ENCODE results near the gene PAMR1. TPM values are rescaled to one million over a fixed set of nuclear protein-coding genes. Genes with fewer than 3 reads are reported as not detected.
"Not testable (repeated sequence)": the region's sequence is repeated elsewhere in the genome, so short reads cannot be mapped to it uniquely, and the experiment has no call there.

The PAMR1 gene
- total RNA-seq, 1 donor: 0.10 TPM

GRCh38 chr11:35524780-35525179 lies 636 bp downstream of the PAMR1 start:
- Histone ChIP-seq H3K4me3 (ENCODE audit: low read length) (no peak overlapping the region), H3K9me3 (ENCODE audit: low read depth, low read length) (no peaks in the 10 kb centered on the region), H3K27me3 (ENCODE audit: insufficient read depth, low read length) (peaks cover 59% of the 10 kb centered on the region), H3K4me1 (ENCODE audit: insufficient read depth, low read length) (no peaks in the 10 kb centered on the region)

DNA sequence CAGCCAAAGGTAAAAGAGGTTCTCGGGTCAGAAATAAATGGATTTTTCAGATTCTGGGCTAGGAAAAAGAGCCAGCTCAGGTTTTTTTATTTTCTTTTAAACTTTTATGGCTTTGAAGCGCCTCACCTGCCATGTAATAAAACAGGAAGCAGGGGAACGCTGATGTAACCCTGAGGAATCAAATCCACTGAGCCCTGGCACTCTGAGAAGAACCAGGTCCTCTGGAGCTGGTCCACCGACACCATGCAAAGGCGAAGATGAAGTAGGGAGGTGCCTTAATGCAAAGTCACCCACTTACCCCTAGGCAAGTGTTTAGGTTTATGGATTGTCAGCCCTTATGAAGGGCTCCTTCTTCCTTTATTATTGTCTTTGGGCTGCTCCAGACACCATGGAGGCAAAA lies 1.6 kb downstream of the PAMR1 start:
- peaks cover 59% of the 10 kb centered on the region for H3K27me3 ChIP-seq (ENCODE audit: insufficient read depth, low read length)
- no peaks in the 10 kb centered on the region for H3K9me3 ChIP-seq (ENCODE audit: low read depth, low read length)
- no peak overlapping the region for H3K4me3 ChIP-seq (ENCODE audit: low read length)
- H3K4me1 ChIP-seq (ENCODE audit: insufficient read depth, low read length): no peaks in the 10 kb centered on the region

- Histone ChIP-seq H3K27me3 (ENCODE audit: insufficient read depth, low read length) (peaks cover 54% of the 10 kb centered on the region), H3K9me3 (ENCODE audit: low read depth, low read length) (no peaks in the 10 kb centered on the region), H3K4me1 (ENCODE audit: insufficient read depth, low read length) (no peaks in the 10 kb centered on the region), H3K4me3 (ENCODE audit: low read length) (no peak overlapping the region)
Observed at GRCh38 chr11:35523331-35523768, 2.1 kb downstream of the PAMR1 start.

GRCh38 chr11:35522091-35522490 lies 3.3 kb downstream of the PAMR1 start:
- H3K4me1 ChIP-seq (ENCODE audit: insufficient read depth, low read length); H3K9me3 ChIP-seq (ENCODE audit: low read depth, low read length); H3K4me3 ChIP-seq (ENCODE audit: low read length): not testable (repeated sequence)
- H3K27me3 ChIP-seq (ENCODE audit: insufficient read depth, low read length): peaks cover 54% of the 10 kb centered on the region

GRCh38 chr11:35520376-35520775 lies 5.0 kb downstream of the PAMR1 start:
- Histone ChIP-seq H3K9me3 (ENCODE audit: low read depth, low read length) (no peaks in the 10 kb centered on the region), H3K4me3 (ENCODE audit: low read length) (no peak overlapping the region), H3K27me3 (ENCODE audit: insufficient read depth, low read length) (peaks cover 47% of the 10 kb centered on the region), H3K4me1 (ENCODE audit: insufficient read depth, low read length) (no peaks in the 10 kb centered on the region)

DNA sequence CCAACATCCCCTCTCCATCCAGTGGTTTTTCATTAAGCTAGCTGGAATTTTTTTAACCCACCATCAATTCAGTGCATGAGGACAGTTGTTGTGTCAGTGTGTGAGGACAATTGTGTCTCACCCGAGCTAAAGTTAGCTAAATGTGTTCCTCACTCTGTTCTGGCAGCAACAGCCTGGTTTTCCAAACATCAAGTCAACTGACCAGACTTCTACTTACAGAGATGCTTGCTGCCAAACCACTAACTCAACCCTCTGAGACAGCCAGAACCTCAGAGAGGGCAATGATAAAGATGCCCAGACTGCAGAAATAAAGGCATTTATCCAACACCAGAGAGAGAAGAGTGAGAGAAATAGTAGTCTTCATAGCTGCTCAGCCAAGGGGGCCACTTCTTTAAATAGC lies 6.7 kb downstream of the PAMR1 start:
- Histone ChIP-seq H3K4me3 (ENCODE audit: low read length) (no peak overlapping the region), H3K9me3 (ENCODE audit: low read depth, low read length) (no peaks in the 10 kb centered on the region), H3K4me1 (ENCODE audit: insufficient read depth, low read length) (no peaks in the 10 kb centered on the region), H3K27me3 (ENCODE audit: insufficient read depth, low read length) (peaks cover 31% of the 10 kb centered on the region)

DNA sequence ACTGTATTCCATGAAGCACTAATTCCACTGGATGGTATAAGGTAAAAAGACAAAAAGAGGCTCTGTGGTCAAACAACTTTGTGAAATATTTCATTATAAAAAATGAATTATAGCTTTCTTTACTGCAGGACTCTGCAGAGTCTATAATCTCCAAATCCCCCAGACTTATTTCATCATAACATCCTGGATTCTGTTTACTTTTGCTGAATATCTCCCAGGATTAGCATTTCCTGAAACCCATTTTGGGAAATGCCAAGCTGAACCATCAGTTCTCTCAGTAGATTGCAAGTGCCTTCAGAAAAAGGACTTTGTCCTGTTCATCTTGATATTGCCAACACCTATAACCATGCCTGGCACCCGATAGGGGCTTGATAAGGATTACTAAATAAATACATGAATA lies 7.9 kb downstream of the PAMR1 start:
- Histone ChIP-seq H3K9me3 (ENCODE audit: low read depth, low read length) (no peaks in the 10 kb centered on the region), H3K27me3 (ENCODE audit: insufficient read depth, low read length) (peaks cover 20% of the 10 kb centered on the region), H3K4me3 (ENCODE audit: low read length) (no peak overlapping the region), H3K4me1 (ENCODE audit: insufficient read depth, low read length) (no peaks in the 10 kb centered on the region)

DNA sequence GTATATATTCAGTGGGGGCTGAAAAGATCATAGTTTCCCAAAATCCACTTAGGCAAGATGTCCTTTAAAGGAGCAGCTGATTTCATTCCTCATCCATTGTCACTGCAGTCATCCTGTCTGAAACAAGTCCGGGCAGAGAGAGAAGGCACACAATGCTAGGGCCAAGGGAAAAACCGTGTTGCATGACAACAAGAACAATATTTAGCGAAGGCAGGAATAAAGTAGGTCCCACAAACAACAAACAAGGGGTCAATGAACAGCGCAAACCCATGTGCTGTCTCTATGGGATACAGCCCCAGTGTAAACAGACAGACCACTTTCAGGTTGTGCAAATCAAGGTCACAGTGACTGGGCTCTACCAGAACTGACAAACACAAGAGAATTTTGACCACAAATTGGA lies 9.0 kb downstream of the PAMR1 start:
- Histone ChIP-seq H3K9me3 (ENCODE audit: low read depth, low read length) (no peaks in the 10 kb centered on the region), H3K27me3 (ENCODE audit: insufficient read depth, low read length) (peaks cover 24% of the 10 kb centered on the region), H3K4me3 (ENCODE audit: low read length) (no peak overlapping the region), H3K4me1 (ENCODE audit: insufficient read depth, low read length) (no peaks in the 10 kb centered on the region)

DNA sequence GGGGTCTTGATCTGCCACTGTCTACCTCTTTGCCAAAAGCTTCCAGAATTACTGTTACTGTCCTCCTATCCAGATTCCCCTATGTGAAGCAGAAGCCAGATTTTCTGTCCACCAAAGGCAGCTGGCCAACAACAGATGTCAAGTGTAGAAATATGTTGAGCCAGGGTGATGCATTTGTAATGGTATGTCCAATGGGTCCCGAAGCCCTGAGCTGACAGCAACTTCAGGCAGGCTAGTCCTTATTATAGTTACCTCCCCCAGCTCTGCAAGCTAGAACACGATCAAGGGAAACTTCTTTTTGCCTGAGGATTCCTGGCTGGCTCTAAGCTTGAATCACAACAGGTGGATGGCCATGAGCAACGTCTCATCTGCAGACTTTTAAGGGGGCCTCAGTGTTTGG lies 10.2 kb downstream of the PAMR1 start:
- Histone ChIP-seq H3K9me3 (ENCODE audit: low read depth, low read length) (no peaks in the 10 kb centered on the region), H3K4me1 (ENCODE audit: insufficient read depth, low read length) (no peaks in the 10 kb centered on the region), H3K4me3 (ENCODE audit: low read length) (no peak overlapping the region), H3K27me3 (ENCODE audit: insufficient read depth, low read length) (peaks cover 19% of the 10 kb centered on the region)

DNA sequence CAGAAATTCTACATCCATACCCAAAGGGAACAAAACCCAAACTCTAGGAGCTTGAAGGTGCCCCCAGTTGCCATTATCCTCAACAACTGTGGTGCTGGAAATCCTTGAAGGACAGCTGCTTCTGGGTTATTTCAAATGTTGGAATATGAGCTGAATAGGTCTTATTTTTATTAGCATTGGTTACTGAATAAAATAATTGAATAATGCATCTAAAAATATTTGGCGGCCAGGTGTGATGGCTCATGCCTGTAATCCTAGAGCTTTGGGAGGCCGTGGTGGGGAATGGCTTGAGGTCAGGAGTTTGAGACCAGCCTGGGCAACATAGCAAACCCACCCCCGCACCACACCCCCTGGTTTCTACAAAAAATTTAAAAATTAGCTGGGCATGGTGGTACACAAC lies 10.9 kb downstream of the PAMR1 start:
- Histone ChIP-seq H3K4me1 (ENCODE audit: insufficient read depth, low read length) (no peaks in the 10 kb centered on the region), H3K4me3 (ENCODE audit: low read length) (no peak overlapping the region), H3K9me3 (ENCODE audit: low read depth, low read length) (no peaks in the 10 kb centered on the region), H3K27me3 (ENCODE audit: insufficient read depth, low read length) (peaks cover 26% of the 10 kb centered on the region)

DNA sequence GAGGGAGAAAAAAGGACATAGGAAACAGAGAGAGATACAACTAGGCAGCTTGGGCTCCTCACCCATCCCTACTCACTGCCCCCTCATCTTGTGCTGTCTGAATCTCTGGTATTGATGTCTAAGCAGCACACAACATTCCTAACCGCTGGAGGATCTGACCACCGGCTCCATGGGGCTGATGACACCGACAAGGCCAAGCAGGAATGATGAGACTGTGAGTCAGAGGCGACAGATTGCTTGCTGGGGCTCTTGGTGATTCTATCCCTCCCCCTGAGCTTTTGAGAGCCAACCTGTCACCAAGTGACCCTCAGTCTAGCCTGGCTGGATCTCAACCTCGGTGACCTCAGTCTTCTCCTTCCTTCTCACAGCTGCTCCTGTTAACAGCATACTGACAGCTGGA lies 13.8 kb downstream of the PAMR1 start:
- Histone ChIP-seq H3K4me1 (ENCODE audit: insufficient read depth, low read length) (no peaks in the 10 kb centered on the region), H3K9me3 (ENCODE audit: low read depth, low read length) (no peaks in the 10 kb centered on the region), H3K27me3 (ENCODE audit: insufficient read depth, low read length) (peaks cover 28% of the 10 kb centered on the region), H3K4me3 (ENCODE audit: low read length) (no peak overlapping the region)

DNA sequence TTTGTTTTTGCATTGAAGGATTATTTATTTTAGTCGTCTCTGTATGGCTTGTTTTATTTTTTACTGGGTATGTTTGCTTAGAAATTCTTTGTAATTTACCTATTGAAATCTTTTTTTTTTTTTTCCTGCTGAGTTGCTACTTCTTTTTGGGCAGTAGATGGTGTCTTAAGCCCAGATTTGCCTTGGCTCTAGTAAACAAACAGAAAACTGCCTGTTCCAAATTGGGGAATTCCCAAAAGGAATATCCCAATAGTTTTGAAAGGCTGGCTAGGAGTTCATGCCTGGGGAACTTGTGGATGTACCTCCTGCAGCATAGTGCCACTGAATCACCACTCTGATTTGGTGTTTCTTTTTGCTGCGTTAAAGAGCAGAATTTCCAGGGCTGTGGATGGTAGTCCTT lies 17.7 kb downstream of the PAMR1 start:
- H3K4me1 ChIP-seq (ENCODE audit: insufficient read depth, low read length): no peaks in the 10 kb centered on the region
- H3K4me3 ChIP-seq (ENCODE audit: low read length): no peak overlapping the region
- H3K27me3 ChIP-seq (ENCODE audit: insufficient read depth, low read length): peaks cover 28% of the 10 kb centered on the region
- peaks cover 4% of the 10 kb centered on the region for H3K9me3 ChIP-seq (ENCODE audit: low read depth, low read length)

DNA sequence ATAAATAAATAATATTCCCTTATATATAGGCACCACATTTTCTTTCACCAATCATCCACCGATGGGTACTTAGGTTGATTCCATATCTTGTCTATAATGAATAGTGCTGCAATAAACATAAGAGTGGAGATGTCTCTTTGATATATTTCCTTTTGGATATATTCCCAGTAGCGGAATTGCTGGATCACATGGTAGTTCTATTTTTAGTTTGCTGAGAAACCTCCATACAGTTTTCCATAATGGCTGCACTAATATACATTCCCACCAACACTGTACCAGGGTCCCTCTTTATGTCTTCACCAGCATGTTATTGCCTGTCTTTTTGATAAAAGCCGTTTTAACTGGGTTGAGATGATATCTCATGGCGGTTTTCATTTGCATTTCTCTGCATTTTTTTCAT lies 23.6 kb downstream of the PAMR1 start:
- Histone ChIP-seq H3K27me3 (ENCODE audit: insufficient read depth, low read length) (peaks cover 5% of the 10 kb centered on the region), H3K4me3 (ENCODE audit: low read length) (no peak overlapping the region), H3K9me3 (ENCODE audit: low read depth, low read length) (peaks cover 4% of the 10 kb centered on the region), H3K4me1 (ENCODE audit: insufficient read depth, low read length) (no peaks in the 10 kb centered on the region)

DNA sequence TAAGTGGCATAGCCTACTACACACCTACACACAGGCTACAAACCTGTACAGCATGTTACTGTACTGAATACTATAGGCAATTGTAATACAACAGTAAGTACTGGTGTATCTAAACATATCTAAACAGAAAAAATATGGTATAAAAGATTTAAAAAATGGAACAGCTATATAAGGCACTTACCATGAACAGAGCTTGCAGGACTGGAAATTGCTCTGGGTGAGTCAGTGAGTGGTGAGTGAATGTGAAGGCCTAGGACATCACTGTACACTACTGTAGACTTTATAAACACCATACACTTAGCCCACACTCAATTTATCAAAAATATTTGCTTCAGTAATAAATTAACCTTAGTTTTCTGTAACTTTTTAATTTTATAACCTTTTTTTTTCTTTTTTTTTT lies 24.7 kb downstream of the PAMR1 start:
- Histone ChIP-seq H3K27me3 (ENCODE audit: insufficient read depth, low read length) (no peaks in the 10 kb centered on the region), H3K9me3 (ENCODE audit: low read depth, low read length) (no peaks in the 10 kb centered on the region), H3K4me3 (ENCODE audit: low read length) (no peak overlapping the region), H3K4me1 (ENCODE audit: insufficient read depth, low read length) (no peaks in the 10 kb centered on the region)

- Histone ChIP-seq H3K27me3 (ENCODE audit: insufficient read depth, low read length) (no peaks in the 10 kb centered on the region), H3K4me3 (ENCODE audit: low read length) (no peak overlapping the region), H3K4me1 (ENCODE audit: insufficient read depth, low read length) (no peaks in the 10 kb centered on the region), H3K9me3 (ENCODE audit: low read depth, low read length) (no peaks in the 10 kb centered on the region)
Observed at GRCh38 chr11:35496416-35496815, 29.0 kb downstream of the PAMR1 start.

- H3K4me1 ChIP-seq (ENCODE audit: insufficient read depth, low read length): no peaks in the 10 kb centered on the region
- no peak overlapping the region for H3K4me3 ChIP-seq (ENCODE audit: low read length)
- no peaks in the 10 kb centered on the region for H3K27me3 ChIP-seq (ENCODE audit: insufficient read depth, low read length)
- no peaks in the 10 kb centered on the region for H3K9me3 ChIP-seq (ENCODE audit: low read depth, low read length)
Observed at GRCh38 chr11:35494957-35495490, 30.4 kb downstream of the PAMR1 start.
